PC-3 (cell line): ENCODE results near the gene PRICKLE4.

Source experiments
- EZH2 ChIP-seq: fragments of 300-600 bp; sonication (generic); IDR thresholded peaks from one replicate; pipeline ENCODE4 v1.6.1; 2017; ENCODE audit warnings: antibody characterized with exemption, mild to moderate bottlenecking, low read length; ENCODE audit not compliant: unreplicated experiment
- TF ChIP-seq, protein P1 (sequence below): fragments of 300-600 bp; sonication (generic); conservative IDR thresholded peaks from 2 replicates; pipeline ENCODE4 v1.5.1; 2017; ENCODE audit warnings: antibody characterized with exemption, low read depth, mild to moderate bottlenecking, low read length

DNA sequence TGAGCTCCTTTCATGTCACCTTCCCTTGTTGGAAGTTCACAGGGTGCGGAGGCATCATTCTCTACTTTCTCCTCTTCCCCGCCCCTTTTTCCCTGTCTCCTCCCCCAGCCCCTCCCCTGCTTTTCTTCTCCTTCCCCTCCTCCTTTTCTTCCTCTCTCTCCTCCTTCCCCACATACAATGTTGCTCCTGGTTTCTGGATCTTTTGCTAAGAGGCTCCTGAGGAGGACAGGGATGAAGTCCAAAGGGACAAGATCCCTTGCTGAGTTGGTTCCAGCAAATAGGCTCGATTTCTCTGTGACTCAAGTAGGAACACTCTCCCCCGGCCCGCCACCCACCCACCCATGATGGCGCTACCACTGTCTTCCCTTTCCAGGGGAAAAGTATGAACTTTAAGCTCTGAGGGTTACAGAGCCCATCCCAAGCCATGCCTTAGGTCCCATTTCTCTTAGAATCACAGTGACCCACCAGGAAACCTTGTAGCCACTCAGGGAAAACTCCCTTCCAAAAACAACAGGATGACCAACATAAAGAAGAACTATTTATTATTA, 44.3 kb upstream of the PRICKLE4 start:
- no peak for TF ChIP-seq EZH2
- TF ChIP-seq, protein P1, sequence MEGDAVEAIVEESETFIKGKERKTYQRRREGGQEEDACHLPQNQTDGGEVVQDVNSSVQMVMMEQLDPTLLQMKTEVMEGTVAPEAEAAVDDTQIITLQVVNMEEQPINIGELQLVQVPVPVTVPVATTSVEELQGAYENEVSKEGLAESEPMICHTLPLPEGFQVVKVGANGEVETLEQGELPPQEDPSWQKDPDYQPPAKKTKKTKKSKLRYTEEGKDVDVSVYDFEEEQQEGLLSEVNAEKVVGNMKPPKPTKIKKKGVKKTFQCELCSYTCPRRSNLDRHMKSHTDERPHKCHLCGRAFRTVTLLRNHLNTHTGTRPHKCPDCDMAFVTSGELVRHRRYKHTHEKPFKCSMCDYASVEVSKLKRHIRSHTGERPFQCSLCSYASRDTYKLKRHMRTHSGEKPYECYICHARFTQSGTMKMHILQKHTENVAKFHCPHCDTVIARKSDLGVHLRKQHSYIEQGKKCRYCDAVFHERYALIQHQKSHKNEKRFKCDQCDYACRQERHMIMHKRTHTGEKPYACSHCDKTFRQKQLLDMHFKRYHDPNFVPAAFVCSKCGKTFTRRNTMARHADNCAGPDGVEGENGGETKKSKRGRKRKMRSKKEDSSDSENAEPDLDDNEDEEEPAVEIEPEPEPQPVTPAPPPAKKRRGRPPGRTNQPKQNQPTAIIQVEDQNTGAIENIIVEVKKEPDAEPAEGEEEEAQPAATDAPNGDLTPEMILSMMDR, result no peak
